DMS79 treated with DMSO at 0.1 percent for 48 hours (cell line): ENCODE data around the gene FZR1.
A peak's percentile ranks its signal among the peaks of the same experiment; 100 is the strongest.

Experiments
- DNase-seq: peaks from one replicate; lab custom pipeline; 2025; lab: John Stamatoyannopoulos, UW

FZR1 gene

DNA sequence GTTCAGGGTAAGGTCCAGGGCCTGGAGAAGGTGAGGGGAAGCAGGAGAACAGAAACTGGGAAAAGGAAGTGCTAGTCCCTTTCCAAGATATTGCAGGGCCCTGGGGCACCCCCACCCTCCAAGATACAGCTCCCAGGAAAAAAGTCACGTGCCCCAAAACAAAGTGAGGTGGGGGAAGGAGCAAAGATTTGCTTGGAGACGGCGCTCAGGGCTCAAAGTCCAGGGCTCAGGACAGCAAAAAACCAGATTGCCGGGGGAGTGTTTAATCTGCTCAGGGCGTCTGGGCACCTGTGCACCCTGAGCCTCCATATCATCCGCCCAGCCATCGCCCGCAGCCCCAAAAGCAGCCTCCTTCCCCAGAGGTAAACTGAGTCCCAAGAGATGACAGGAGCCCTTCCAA, 32.1 kb upstream of the FZR1 start:
- DNase-seq: no peak

DNA sequence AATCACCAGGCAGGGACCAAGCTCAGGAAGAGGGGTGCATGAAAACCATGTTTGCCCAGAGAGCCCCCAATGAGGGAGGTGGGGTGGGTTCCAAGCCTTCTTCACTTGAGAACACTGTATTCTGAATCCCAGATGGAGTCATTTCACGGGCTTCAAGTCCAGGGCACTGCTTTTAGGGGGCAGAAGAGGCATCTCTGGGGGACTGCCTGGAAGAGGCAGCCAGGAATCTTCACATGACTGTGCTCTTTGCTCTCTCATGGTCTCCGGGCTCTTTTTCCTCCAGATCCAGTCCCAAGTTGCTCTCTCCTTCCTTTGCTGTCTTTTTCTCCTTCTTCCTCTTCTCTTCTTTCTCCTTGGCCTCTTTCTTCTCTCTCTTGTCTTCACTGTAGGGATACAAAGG, 31.5 kb upstream of the FZR1 start:
- DNase-seq: no peak

GRCh38 chr19:3475449-3475848, 30.7 kb upstream of the FZR1 start:
- no peak for DNase-seq

DNA sequence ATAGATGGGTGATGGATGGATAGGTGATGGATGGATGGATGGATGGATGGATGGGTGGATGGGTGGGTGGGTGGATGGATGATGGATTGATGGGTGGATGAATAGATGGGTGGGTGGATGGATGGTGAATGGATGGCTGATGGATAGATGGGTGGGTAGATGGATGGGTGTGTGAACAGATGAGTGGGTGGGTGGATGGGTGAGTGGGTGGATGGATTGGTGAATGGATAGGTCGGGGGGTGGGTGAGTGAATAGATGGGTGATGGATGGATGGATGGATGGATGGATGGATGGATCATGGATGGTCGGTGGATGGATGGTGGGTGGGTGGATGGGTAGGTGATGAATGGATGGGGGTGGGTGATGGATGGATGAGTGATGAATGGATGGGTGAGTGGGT, 29.3 kb upstream of the FZR1 start:
- DNase-seq: no peak

DNA sequence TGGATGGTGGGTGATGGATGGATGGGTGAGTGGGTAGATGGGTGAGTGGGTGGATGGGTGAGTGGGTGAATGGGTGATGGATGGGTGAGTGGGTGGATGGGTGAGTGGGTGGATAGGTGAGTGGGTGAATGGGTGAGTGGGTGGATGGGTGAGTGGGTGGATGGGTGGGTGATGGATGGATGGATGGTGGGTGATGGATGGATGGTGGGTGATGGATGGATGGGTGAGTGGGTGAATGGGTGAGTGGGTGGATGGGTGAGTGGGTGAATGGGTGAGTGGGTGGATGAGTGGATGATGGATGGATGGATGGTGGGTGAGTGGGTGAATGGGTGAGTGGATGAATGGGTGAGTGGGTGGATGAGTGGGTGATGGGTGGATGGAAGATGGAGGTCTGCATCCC, 28.6 kb upstream of the FZR1 start:
- DNase-seq: no peak

GRCh38 chr19:3477951-3478350, 28.2 kb upstream of the FZR1 start:
- DNase-seq: no peak

DNA sequence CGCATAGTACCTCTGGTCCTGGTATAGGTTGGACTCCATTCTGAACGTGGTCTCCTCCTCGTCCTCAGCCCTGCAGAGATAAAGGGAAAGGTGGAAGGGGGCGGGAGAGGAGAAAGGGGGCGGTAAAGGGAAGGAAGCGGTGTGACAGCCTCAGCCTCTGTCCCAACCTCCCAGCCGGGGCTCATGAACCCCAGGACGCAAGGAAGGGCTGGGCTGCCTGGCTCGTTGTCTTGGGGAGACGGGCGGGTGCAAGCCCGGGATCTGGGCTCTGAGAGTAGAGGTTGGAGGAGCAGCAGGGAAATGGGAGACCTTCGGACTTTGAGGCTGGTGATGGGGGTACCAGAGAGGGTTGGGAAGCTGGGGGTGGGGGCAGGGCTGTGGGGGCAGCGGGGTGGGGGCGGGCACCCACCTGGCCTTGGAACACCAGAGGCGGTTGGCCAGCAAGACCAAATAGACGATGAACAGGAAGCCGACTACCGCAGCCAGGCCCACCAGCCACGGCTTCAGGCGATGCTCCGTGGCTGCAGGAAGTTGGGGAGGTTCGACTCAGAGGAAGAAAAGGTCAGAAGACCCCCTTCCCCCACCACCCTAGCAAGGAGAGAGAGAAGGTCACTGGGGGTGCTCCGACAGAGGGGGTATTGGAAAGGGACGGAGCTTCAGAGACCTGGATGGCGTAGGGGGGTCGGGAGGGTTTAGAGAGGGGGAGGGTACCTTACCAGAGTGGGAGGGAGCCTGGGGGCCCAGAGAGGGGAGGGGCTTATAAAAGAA, 27.5 kb upstream of the FZR1 start:
- no peak for DNase-seq

DNA sequence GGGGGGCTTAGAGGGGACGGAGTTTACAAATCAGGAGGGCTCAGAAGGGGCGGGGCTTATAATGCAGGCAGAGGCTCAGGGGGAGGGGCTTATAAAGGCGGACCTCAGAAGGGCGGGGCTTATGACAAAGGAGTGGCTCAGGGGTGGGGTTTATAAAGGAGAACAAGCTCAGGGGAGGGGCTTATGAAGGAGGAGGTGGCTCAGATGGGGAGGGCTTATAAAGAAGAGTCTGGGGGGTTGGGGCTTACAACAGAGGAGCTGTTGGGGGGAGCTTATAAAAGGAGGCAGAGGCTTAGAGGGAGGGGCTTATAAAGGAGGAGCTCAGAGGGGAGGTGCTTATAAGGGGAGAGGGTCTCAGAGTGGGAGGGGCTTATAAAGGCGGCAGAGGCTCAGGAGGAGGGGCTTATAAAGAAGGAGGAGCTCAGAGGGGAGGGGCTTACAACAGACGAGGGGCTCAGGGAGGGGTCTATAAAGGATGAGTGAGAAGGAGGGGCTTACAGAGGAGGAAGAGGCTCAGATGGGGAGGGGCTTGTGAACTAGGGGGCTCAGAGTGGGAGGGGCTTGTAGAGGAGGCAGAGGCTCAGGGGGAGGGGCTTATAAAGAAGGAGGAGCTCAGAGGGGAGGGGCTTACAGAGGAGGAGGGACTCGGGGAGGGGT, 26.8 kb upstream of the FZR1 start:
- no peak for DNase-seq

GRCh38 chr19:3479834-3480215, 26.3 kb upstream of the FZR1 start:
- no peak for DNase-seq

GRCh38 chr19:3480383-3481091, 25.6 kb upstream of the FZR1 start, which contains the start of gene SMIM24:
SMIM24 (minus strand) TSS chr19:3480525; CDS start chr19:3480463, 62 bp downstream.
- peak; percentile 6 for DNase-seq

DNA sequence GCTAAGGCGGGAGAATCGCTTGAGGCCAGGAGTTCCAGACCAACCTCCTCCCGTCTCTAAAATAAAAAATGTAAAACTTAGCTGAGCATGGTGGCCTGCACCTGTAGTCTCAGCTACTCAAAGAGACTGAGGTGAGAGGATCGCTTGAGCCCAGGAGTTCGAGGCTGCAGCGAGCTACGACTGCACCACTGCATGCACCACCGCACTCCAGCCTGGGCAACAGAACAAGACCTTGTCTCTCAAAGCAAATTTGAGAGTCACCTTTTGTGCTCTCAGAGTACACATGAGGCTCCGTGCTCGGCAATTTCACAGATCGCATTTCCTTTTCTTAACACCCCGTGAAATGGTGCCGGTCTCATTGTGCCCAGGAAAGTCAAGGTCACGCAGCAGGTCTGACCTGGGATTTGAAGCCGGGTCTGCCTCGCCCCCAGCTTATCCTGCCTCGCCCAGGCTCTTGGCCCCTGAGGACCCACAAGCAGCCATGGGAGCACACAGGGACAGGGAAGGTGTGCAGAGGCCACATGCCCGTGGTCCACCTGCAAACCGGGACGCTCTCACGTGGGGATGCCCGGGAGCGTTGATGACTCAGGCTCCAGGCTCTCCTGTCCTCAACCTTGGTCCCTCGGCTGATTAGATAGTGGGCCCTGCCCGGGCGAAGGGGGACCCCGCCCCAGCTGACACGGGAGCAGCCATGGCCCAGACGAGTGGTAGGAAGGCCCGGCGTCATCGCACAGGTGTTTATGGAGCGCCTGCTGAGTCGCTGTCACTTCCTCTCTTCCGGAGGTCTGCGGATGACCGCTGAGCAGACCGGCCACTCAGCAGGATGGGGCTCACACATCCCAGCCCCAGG, 24.6 kb upstream of the FZR1 start:
- DNase-seq: no peak

DNA sequence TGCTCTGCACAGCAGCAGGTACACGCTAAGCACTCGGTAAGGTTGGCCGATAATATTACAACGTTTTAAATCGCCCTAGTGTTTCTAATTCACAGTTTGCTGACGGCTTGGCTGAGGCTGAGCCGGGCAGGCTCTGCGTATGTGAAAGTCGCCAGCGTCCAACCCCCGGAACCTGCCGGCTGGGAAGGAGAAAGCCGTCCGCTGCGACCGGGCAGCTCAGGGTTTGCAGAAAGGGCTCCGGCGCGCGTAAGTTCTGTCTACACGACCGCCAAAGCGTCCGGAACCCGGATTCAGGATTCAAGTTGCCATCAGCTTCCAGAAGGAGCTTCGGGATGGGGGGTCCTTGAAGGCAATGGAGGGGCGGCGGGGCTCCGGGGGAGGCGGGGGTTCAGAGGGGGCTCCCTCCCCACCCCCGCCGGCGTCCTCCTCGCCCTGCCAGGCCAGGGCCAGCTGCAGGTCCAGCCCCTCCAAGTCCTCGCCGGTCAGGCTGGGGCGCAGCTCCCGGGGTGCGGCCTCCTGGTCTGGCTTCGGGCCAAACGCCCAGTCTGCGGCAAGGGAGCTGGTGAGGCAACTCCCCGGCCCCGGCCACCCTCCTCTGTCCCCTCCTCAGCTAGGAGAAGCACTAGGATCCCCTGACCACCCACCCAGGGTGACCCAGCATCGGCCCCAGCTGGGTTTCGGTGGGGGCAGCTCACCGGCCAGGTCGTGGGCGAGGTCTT, 23.4 kb upstream of the FZR1 start:
- no peak for DNase-seq

GRCh38 chr19:3483226-3483628, 22.9 kb upstream of the FZR1 start, which contains the start of gene SMIM44:
SMIM44 (minus strand) TSS chr19:3483441; CDS start chr19:3483403, 38 bp downstream.
- DNase-seq: no peak

- no peak for DNase-seq
These were observed 14.6 kb upstream of the FZR1 start for GRCh38 chr19:3491396-3492119.

- no peak for DNase-seq
These were observed 13.8 kb upstream of the FZR1 start for GRCh38 chr19:3492131-3492839.

DNA sequence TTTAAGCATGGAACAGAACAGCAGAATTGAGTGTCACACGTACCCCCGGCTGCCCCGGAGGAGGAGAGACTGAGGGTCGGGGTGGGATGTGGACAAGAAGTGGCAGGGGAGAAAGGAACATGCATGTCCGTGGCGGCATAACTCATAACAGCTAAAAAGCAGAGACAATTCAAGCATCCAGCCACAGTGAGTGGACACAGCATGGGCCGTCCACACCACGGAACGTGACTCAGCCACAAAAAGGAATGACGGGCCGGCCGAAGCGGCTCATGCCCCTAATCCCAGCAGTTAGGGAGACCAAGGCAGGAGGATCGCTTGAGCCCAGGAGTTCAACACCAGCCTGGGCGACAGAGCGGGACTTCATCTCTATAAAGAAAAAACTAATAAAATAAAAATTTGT, 13.2 kb upstream of the FZR1 start:
- no peak for DNase-seq

GRCh38 chr19:3493651-3494050, 12.5 kb upstream of the FZR1 start:
- no peak for DNase-seq

- DNase-seq: no peak
These were observed 12.1 kb upstream of the FZR1 start for GRCh38 chr19:3494051-3494450.

- DNase-seq: no peak
These were observed 11.6 kb upstream of the FZR1 start for GRCh38 chr19:3494559-3494958.
